Measurements from ENCODE around the gene ZNF592.

GRCh38 chr15:84749111-84749991 is 959 bp downstream of the ZNF592 start:
- peak in 2 of 5 experiments; percentile 17 to 44 for TF ChIP-seq CTCF (IDR thresholded peaks at IDR 0.05)
- no peak for TF ChIP-seq EP300 (IDR thresholded peaks at IDR 0.05; ENCODE audit: low read depth)
- no peak for TF ChIP-seq POLR2AphosphoS5 (IDR thresholded peaks at IDR 0.05)

Measured in transverse colon (tissue), 4 donors.